Keratinocyte (primary cell): ENCODE data around the gene TCF23. TPM values are rescaled to one million over a fixed set of nuclear protein-coding genes. Genes with fewer than 3 reads are reported as not detected.

Source experiments
- DNase-seq: peaks from one replicate; pipeline ENCODE4 v3.0.0-alpha.2; 2011; ENCODE audit warnings: low read depth, missing footprints, low spot score
- FAIRE-seq: peaks from 2 replicates; lab custom pipeline; 2011; peaks lifted over from hg19 to GRCh38; lab: Jason Lieb, UNC
- H2AFZ ChIP-seq: 2 replicates; pipeline ENCODE4 v1.6.0; 2012; ENCODE audit warnings: low read length, control low read depth, inconsistent platforms; ENCODE audit not compliant: control insufficient read depth
- H3K27ac ChIP-seq: 2 replicates; pipeline ENCODE4 v1.5.1; 2011; ENCODE audit warnings: low read length; ENCODE audit not compliant: control insufficient read depth, insufficient read depth
- H3K27me3 ChIP-seq: 3 replicates; pipeline ENCODE4 v1.6.0; 2011; ENCODE audit warnings: low read length; ENCODE audit not compliant: control insufficient read depth, insufficient read depth; ENCODE audit errors: extremely low read depth
- H3K36me3 ChIP-seq, 2 experiments: 2 replicates in 1 of 2; 3 replicates in 1 of 2; pipeline ENCODE4 v1.5.1; 2011; ENCODE audit warnings: low read length in 2 of 2, mild to moderate bottlenecking in 1 of 2; ENCODE audit not compliant: control insufficient read depth in 2 of 2, insufficient read depth in 2 of 2; ENCODE audit errors: extremely low read depth in 1 of 2
- H3K4me1 ChIP-seq: 3 replicates; pipeline ENCODE4 v1.5.1; 2011; ENCODE audit warnings: low read length; ENCODE audit not compliant: control insufficient read depth, insufficient read depth; ENCODE audit errors: extremely low read depth
- H3K4me2 ChIP-seq: 3 replicates; pipeline ENCODE4 v1.6.0; 2011; ENCODE audit warnings: low read depth, low read length; ENCODE audit not compliant: control insufficient read depth, insufficient read depth; ENCODE audit errors: extremely low read depth
- H3K4me3 ChIP-seq, 3 experiments: fragments of 200-600 bp in 1 of 3; sonication (generic) in 1 of 3; 2 replicates in 2 of 3; 3 replicates in 1 of 3; pipeline ENCODE4 v1.5.1; 2011 to 2016; ENCODE audit warnings: low read length in 3 of 3, mild to moderate bottlenecking in 3 of 3, control low read depth in 2 of 3, inconsistent platforms in 1 of 3, low read depth in 1 of 3, mixed read lengths in 1 of 3, mixed run types in 1 of 3, moderate library complexity in 1 of 3; ENCODE audit not compliant: control insufficient read depth in 2 of 3, insufficient read depth in 2 of 3; ENCODE audit errors: extremely low read depth in 1 of 3
- H3K79me2 ChIP-seq: 2 replicates; pipeline ENCODE4 v1.6.0; 2012; ENCODE audit warnings: low read length; ENCODE audit not compliant: control insufficient read depth, insufficient read depth
- H3K9ac ChIP-seq: 3 replicates; pipeline ENCODE4 v1.6.0; 2011; ENCODE audit warnings: low read length; ENCODE audit not compliant: control insufficient read depth, insufficient read depth; ENCODE audit errors: extremely low read depth
- H3K9me1 ChIP-seq: 3 replicates; pipeline ENCODE4 v1.6.0; 2011; ENCODE audit warnings: low read length; ENCODE audit not compliant: control insufficient read depth, insufficient read depth; ENCODE audit errors: extremely low read depth
- H3K9me3 ChIP-seq: 2 replicates; pipeline ENCODE4 v1.5.1; 2012; ENCODE audit warnings: low read depth, low read length; ENCODE audit not compliant: control insufficient read depth
- H4K20me1 ChIP-seq: 3 replicates; pipeline ENCODE4 v1.6.0; 2011; ENCODE audit warnings: low read length; ENCODE audit not compliant: control insufficient read depth, insufficient read depth; ENCODE audit errors: extremely low read depth
- EZH2 ChIP-seq: IDR thresholded peaks from one replicate; pipeline ENCODE4 v1.6.1; 2012; ENCODE audit warnings: inconsistent platforms, mild to moderate bottlenecking, low read length, moderate library complexity
- dilution Hi-C: fragments of 300-500 bp; cut with MboI; formaldehyde crosslinking; loops from one replicate; pipeline ENCODE4 v1.7.0; 2020; ENCODE audit warnings: low sequenced_read_pairs; ENCODE audit not compliant: extremely low pct_ligation_motif_present
- polyA minus RNA-seq, 3 experiments: library from RNA; depleted of rRNA, polyadenylated mRNA; stranded (reverse); fragments of >200 nt; gene quantifications; 1 replicate in 1 of 3; 2 replicates in 1 of 3; 3 replicates in 1 of 3; pipeline ENCODE4 v1.2.3, GENCODE V29; 2011
- polyA plus RNA-seq, 5 experiments: library from polyadenylated mRNA; depleted of rRNA in 3 of 5; stranded (reverse) in 3 of 5; stranded (forward) in 1 of 5; unstranded in 1 of 5; fragments of >200 nt; gene quantifications; 1 replicate in 1 of 5; 2 replicates in 3 of 5; 3 replicates in 1 of 5; pipeline versions ENCODE4 v1.2.1 to v1.2.3, GENCODE V29; 2011 to 2012; ENCODE audit warnings: missing spikeins in 2 of 5, low read depth in 1 of 5, low replicate concordance in 1 of 5
- TF ChIP-seq, protein P1 (sequence below), 3 experiments: IDR thresholded peaks in 1 of 3; conservative IDR thresholded peaks in 1 of 3; optimal IDR thresholded peaks in 1 of 3; 2 replicates in 2 of 3; 3 replicates in 1 of 3; pipeline versions ENCODE3 to v1.5.1; 2011; ENCODE audit warnings: low read length in 3 of 3, mild to moderate bottlenecking in 3 of 3, moderate library complexity in 2 of 3, control low read depth in 1 of 3, inconsistent platforms in 1 of 3; ENCODE audit not compliant: insufficient read depth in 2 of 3; ENCODE audit errors: extremely low read depth in 1 of 3

The TCF23 gene
- polyA plus RNA-seq (not detected in 3 replicates), polyA minus RNA-seq (not detected in 3 replicates)
- polyA plus RNA-seq (2011; ENCODE audit: low read depth), result not detected
- not detected in 2 replicates for polyA plus RNA-seq (2011; cell fraction: cytosol; rRNA removed)
- polyA plus RNA-seq (2011; cell fraction: nucleus; rRNA removed), result not detected in 2 replicates
- polyA plus RNA-seq (2012; ENCODE audit: low replicate concordance), result not detected in 2 replicates
- polyA minus RNA-seq (2011; cell fraction: cytosol; rRNA and poly(A)+ RNA removed), result not detected
- not detected in 2 replicates for polyA minus RNA-seq (2011; cell fraction: nucleus; rRNA and poly(A)+ RNA removed)

DNA sequence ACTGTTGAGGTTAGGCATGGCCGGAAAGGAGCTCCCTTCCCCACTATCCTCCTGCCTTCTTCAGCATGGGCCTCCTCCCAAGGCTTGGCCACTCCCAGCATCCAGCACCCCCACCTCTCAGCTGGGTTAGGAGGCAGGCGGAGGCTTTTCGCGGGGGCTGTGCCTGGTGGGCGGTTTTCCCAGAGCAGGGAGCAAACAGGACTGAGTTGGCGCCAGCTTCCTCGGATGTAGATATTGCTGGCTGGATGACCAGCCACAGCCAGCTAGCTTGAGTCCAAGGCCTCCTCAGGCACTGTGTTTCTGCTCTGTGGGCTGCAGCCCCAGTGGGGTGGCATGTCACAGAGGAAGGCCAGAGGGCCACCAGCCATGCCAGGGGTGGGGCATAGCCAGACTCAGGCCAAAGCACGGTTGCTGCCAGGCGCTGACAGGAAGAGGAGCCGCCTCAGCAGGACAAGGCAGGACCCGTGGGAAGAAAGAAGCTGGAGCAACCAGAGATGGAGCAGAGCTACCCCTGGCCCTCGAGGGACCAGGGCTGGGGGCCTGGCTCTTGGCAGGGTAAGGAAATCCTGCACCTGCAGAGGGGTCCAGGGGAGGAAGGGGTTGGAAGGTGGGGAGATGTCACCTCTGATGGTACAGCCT, at the start of gene TCF23:
TSS of gene TCF23 (plus strand) at position 204 of the 639 bp plus-strand sequence. CDS start at position 334, 130 bp downstream.
- Histone ChIP-seq H2AFZ (no peak within 1 kb of the TSS), H3K9me1 (no peaks in the 10 kb centered on the region), H4K20me1 (no peaks in the 10 kb centered on the region), H3K4me2 (no peak within 1 kb of the TSS), H3K4me3 (no peak within 1 kb of the TSS), H3K27ac (no peak within 1 kb of the TSS), H3K79me2 (no peaks in the 10 kb centered on the region), H3K36me3 (no peaks in the 10 kb centered on the region), H3K4me1 (peaks cover 5% of the 10 kb centered on the region), H3K27me3 (peaks cover 7% of the 10 kb centered on the region), H3K9ac (no peak within 1 kb of the TSS), H3K9me3 (no peaks in the 10 kb centered on the region)
- dilution Hi-C loops, result no loop called here
- TF ChIP-seq, protein P1, sequence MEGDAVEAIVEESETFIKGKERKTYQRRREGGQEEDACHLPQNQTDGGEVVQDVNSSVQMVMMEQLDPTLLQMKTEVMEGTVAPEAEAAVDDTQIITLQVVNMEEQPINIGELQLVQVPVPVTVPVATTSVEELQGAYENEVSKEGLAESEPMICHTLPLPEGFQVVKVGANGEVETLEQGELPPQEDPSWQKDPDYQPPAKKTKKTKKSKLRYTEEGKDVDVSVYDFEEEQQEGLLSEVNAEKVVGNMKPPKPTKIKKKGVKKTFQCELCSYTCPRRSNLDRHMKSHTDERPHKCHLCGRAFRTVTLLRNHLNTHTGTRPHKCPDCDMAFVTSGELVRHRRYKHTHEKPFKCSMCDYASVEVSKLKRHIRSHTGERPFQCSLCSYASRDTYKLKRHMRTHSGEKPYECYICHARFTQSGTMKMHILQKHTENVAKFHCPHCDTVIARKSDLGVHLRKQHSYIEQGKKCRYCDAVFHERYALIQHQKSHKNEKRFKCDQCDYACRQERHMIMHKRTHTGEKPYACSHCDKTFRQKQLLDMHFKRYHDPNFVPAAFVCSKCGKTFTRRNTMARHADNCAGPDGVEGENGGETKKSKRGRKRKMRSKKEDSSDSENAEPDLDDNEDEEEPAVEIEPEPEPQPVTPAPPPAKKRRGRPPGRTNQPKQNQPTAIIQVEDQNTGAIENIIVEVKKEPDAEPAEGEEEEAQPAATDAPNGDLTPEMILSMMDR (optimal IDR thresholded peaks at IDR 0.05 in 1 of 3, IDR thresholded peaks at IDR 0.05 in 1 of 3, conservative IDR thresholded peaks at IDR 0.05 in 1 of 3; ENCODE audit: extremely low read depth in 1 of 3, insufficient read depth in 2 of 3, low read length in 3 of 3), result no peak
- no peak for TF ChIP-seq EZH2
- DNase-seq (no peak), FAIRE-seq (no peak)

DNA sequence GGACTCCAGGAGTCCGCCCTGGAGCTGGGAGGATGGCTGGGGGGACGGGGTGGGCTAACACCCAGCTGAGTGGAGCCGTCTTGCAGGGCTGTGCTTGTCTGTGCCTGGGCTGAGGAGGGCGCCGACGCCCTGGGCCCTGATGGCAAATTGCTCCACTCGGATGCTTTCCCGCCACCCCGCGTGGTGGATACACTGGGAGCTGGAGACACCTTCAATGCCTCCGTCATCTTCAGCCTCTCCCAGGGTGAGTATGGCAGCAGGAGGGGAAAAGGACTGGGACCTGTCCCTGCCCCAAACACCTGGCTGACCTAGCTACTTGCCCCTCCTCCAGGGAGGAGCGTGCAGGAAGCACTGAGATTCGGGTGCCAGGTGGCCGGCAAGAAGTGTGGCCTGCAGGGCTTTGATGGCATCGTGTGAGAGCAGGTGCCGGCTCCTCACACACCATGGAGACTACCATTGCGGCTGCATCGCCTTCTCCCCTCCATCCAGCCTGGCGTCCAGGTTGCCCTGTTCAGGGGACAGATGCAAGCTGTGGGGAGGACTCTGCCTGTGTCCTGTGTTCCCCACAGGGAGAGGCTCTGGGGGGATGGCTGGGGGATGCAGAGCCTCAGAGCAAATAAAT, 49.4 kb upstream of the TCF23 start:
- DNase-seq, result no peak
- dilution Hi-C loops, result no loop called here
- no peak for TF ChIP-seq EZH2
- TF ChIP-seq, protein P1 (optimal IDR thresholded peaks at IDR 0.05 in 1 of 3, IDR thresholded peaks at IDR 0.05 in 1 of 3, conservative IDR thresholded peaks at IDR 0.05 in 1 of 3; ENCODE audit: extremely low read depth in 1 of 3, insufficient read depth in 2 of 3, low read length in 3 of 3), result no peak
- H2AFZ ChIP-seq, result no peak overlapping the region
- no peak overlapping the region for H3K9ac ChIP-seq
- H3K27ac ChIP-seq, result no peak overlapping the region
- peaks cover 4% of the 10 kb centered on the region for H3K4me1 ChIP-seq
- peaks cover 9% of the 10 kb centered on the region for H3K27me3 ChIP-seq
- no peaks in the 10 kb centered on the region for H3K9me3 ChIP-seq
- H3K9me1 ChIP-seq, result no peaks in the 10 kb centered on the region
- no peaks in the 10 kb centered on the region for H3K36me3 ChIP-seq
- peaks cover 4% of the 10 kb centered on the region for H4K20me1 ChIP-seq
- FAIRE-seq, result no peak
- H3K4me3 ChIP-seq, result no peak overlapping the region
- no peak overlapping the region for H3K4me2 ChIP-seq
- no peaks in the 10 kb centered on the region for H3K79me2 ChIP-seq
